Loucy (cell line): ENCODE results near the gene GJA8.
A peak's percentile ranks its signal among the peaks of the same experiment; 100 is the strongest.

Source experiments
- H2AFZ ChIP-seq: fragments of 200-600 bp; sonication (generic); 2 replicates; pipeline ENCODE4 v1.6.0; 2016; ENCODE audit warnings: antibody characterized with exemption, mild to moderate bottlenecking, low read length, moderate library complexity
- H3F3A ChIP-seq: fragments of 200-600 bp; 2 replicates; pipeline ENCODE4 v1.6.0; 2016; ENCODE audit warnings: antibody characterized with exemption, low read depth, mild to moderate bottlenecking
- H3K27me3 ChIP-seq: fragments of 200-600 bp; sonication (generic); 2 replicates; pipeline ENCODE4 v1.6.1; 2014; ENCODE audit warnings: low read length, mild to moderate bottlenecking; ENCODE audit not compliant: insufficient read depth, poor library complexity, severe bottlenecking
- H3K36me3 ChIP-seq: fragments of 200-600 bp; sonication (generic); 2 replicates; pipeline ENCODE4 v1.6.1; 2016; ENCODE audit warnings: low read length; ENCODE audit not compliant: insufficient read depth
- H3K4me1 ChIP-seq: fragments of 200-600 bp; sonication (generic); 2 replicates; pipeline ENCODE4 v1.5.1; 2014; ENCODE audit warnings: low read length, mild to moderate bottlenecking; ENCODE audit not compliant: insufficient read depth, poor library complexity, severe bottlenecking
- H3K4me2 ChIP-seq: fragments of 200-600 bp; sonication (generic); 2 replicates; pipeline ENCODE4 v1.6.0; 2014; ENCODE audit warnings: antibody characterized with exemption, low read length, low read depth, mild to moderate bottlenecking; ENCODE audit not compliant: poor library complexity, severe bottlenecking
- H3K4me3 ChIP-seq: fragments of 200-600 bp; sonication (generic); 2 replicates; pipeline ENCODE4 v1.5.1; 2014; ENCODE audit warnings: low read length, mild to moderate bottlenecking, mixed read lengths; ENCODE audit not compliant: poor library complexity, severe bottlenecking
- H3K79me2 ChIP-seq: fragments of 200-600 bp; sonication (generic); 2 replicates; pipeline ENCODE4 v1.6.1; 2014; ENCODE audit warnings: low read length; ENCODE audit not compliant: insufficient read depth
- H3K9ac ChIP-seq: fragments of 200-600 bp; sonication (generic); 2 replicates; pipeline ENCODE4 v1.6.0; 2014; ENCODE audit warnings: mild to moderate bottlenecking, low read depth, low read length, moderate library complexity; ENCODE audit not compliant: poor library complexity, severe bottlenecking
- H3K9me2 ChIP-seq: fragments of 200-600 bp; sonication (generic); replicated peaks from 2 replicates; pipeline ENCODE4 v1.6.1; 2016; ENCODE audit warnings: low read depth, low read length, mixed read lengths
- H3K9me3 ChIP-seq: fragments of 200-600 bp; sonication (generic); 2 replicates; pipeline ENCODE4 v1.6.1; 2014; ENCODE audit warnings: mild to moderate bottlenecking, antibody characterized with exemption, low read length, low read depth; ENCODE audit not compliant: insufficient read depth
- H4K20me1 ChIP-seq: fragments of 200-600 bp; sonication (generic); 2 replicates; pipeline ENCODE4 v1.6.0; 2014; ENCODE audit warnings: antibody characterized with exemption, low read length, mild to moderate bottlenecking; ENCODE audit not compliant: insufficient read depth, poor library complexity, severe bottlenecking
- CTCF ChIP-seq: fragments of 200-600 bp; sonication (generic); conservative IDR thresholded peaks from 2 replicates; pipeline ENCODE4 v1.5.1; 2014; ENCODE audit warnings: mild to moderate bottlenecking, antibody characterized with exemption, low read length
- EZH2phosphoT487 ChIP-seq: fragments of 200-600 bp; IDR thresholded peaks from 2 replicates; pipeline ENCODE4 v1.6.1; 2018; ENCODE audit warnings: antibody characterized with exemption, mild to moderate bottlenecking, moderate library complexity, borderline replicate concordance

The GJA8 gene

GRCh38 chr1:147897789-147898188 is 4.8 kb upstream of the GJA8 start:
- no peaks in the 10 kb centered on the region for H3K36me3 ChIP-seq
- H3K4me2 ChIP-seq, result no peak overlapping the region
- no peaks in the 10 kb centered on the region for H3K4me1 ChIP-seq
- H2AFZ ChIP-seq, result no peak overlapping the region
- no peaks in the 10 kb centered on the region for H3K9me3 ChIP-seq
- H3K9me2 ChIP-seq, result no peaks in the 10 kb centered on the region
- H3K4me3 ChIP-seq, result no peak overlapping the region
- TF ChIP-seq EZH2phosphoT487, result no peak
- TF ChIP-seq CTCF, result no peak
- no peaks in the 10 kb centered on the region for H4K20me1 ChIP-seq
- H3K27me3 ChIP-seq, result no peaks in the 10 kb centered on the region
- no peaks in the 10 kb centered on the region for H3F3A ChIP-seq
- no peaks in the 10 kb centered on the region for H3K79me2 ChIP-seq
- no peak overlapping the region for H3K9ac ChIP-seq

GRCh38 chr1:147904726-147905125 is 2.1 kb downstream of the GJA8 start:
- Histone ChIP-seq H3F3A (no peaks in the 10 kb centered on the region), H3K4me3 (no peak overlapping the region), H3K9me3 (no peaks in the 10 kb centered on the region), H3K79me2 (no peaks in the 10 kb centered on the region), H3K9ac (no peak overlapping the region), H4K20me1 (no peaks in the 10 kb centered on the region), H3K36me3 (no peaks in the 10 kb centered on the region), H2AFZ (peak overlapping the region; percentile 35; the same call in 1 of the 2 replicates), H3K9me2 (no peaks in the 10 kb centered on the region), H3K4me1 (peaks cover 11% of the 10 kb centered on the region), H3K27me3 (no peaks in the 10 kb centered on the region), H3K4me2 (no peak overlapping the region)
- no peak for TF ChIP-seq EZH2phosphoT487
- TF ChIP-seq CTCF, result no peak

GRCh38 chr1:147907786-147908509 is 5.4 kb downstream of the GJA8 start:
- Histone ChIP-seq H3K4me2 (no peak overlapping the region), H3K9me3 (no peaks in the 10 kb centered on the region), H3K9ac (no peak overlapping the region), H2AFZ (no peak overlapping the region), H3K27me3 (no peaks in the 10 kb centered on the region), H3K79me2 (no peaks in the 10 kb centered on the region), H3K9me2 (no peaks in the 10 kb centered on the region), H3K4me3 (no peak overlapping the region), H3F3A (no peaks in the 10 kb centered on the region), H4K20me1 (no peaks in the 10 kb centered on the region), H3K4me1 (peaks cover 11% of the 10 kb centered on the region), H3K36me3 (no peaks in the 10 kb centered on the region)
- no peak for TF ChIP-seq EZH2phosphoT487
- TF ChIP-seq CTCF, result no peak
